ENCODE data around the gene UBASH3B.

GRCh38 chr11:122721201-122721963 lies 65.9 kb downstream of the UBASH3B start:
- TF ChIP-seq CTCF (conservative IDR thresholded peaks at IDR 0.05 in 1 of 2, IDR thresholded peaks at IDR 0.05 in 1 of 2; ENCODE audit: extremely low read depth in 1 of 2, insufficient read depth in 1 of 2, low read depth in 1 of 2, low read length in 2 of 2): no peak
- no peak for TF ChIP-seq EZH2 (IDR thresholded peaks at IDR 0.05; ENCODE audit: borderline replicate concordance, low read length)
